Measurements from ENCODE around the gene AHDC1.

DNA sequence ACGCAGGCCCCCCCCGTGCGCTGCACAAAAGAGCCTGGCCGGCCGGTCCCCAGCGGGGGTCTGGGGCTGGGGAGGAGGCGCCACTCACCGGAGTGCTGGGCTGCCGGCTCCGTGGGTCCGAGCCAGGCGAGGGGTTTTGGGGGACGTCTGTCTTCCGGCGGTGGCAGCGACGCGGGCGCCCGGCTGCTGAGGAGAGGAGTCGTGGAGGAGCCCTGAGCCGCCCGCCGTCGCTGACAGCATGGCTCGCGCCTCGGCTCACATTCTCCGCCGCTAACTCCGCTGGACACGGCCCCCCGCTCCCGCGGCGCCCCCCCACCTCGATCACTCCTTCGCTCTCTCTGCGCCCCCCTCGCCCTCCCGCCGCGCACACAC, 649 bp downstream of the AHDC1 start:
- TF ChIP-seq POLR2AphosphoS5 (IDR thresholded peaks at IDR 0.05; ENCODE audit: insufficient read depth, low read depth, low read length) (no peak), MYC (IDR thresholded peaks at IDR 0.05; ENCODE audit: low read depth, low read length) (no peak)
- TF ChIP-seq, protein P1, sequence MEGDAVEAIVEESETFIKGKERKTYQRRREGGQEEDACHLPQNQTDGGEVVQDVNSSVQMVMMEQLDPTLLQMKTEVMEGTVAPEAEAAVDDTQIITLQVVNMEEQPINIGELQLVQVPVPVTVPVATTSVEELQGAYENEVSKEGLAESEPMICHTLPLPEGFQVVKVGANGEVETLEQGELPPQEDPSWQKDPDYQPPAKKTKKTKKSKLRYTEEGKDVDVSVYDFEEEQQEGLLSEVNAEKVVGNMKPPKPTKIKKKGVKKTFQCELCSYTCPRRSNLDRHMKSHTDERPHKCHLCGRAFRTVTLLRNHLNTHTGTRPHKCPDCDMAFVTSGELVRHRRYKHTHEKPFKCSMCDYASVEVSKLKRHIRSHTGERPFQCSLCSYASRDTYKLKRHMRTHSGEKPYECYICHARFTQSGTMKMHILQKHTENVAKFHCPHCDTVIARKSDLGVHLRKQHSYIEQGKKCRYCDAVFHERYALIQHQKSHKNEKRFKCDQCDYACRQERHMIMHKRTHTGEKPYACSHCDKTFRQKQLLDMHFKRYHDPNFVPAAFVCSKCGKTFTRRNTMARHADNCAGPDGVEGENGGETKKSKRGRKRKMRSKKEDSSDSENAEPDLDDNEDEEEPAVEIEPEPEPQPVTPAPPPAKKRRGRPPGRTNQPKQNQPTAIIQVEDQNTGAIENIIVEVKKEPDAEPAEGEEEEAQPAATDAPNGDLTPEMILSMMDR (IDR thresholded peaks at IDR 0.05; ENCODE audit: extremely low read depth in 1 of 2, insufficient read depth in 1 of 2, low read depth in 1 of 2, low read length in 2 of 2): no peak
- TF ChIP-seq, protein P2, sequence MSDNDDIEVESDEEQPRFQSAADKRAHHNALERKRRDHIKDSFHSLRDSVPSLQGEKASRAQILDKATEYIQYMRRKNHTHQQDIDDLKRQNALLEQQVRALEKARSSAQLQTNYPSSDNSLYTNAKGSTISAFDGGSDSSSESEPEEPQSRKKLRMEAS (IDR thresholded peaks at IDR 0.05; ENCODE audit: insufficient read depth, insufficient read length): no peak
